HG02610 (cell line): ENCODE data around the gene DGKK.
"Not testable (repeated sequence)": the region's sequence is repeated elsewhere in the genome, so short reads cannot be mapped to it uniquely, and the experiment has no call there.

Source experiments
- ATAC-seq: cut with Tn5 transposase; IDR thresholded peaks from one replicate; pipeline ENCODE4 v1.9.1; 2021; ENCODE audit warnings: mild to moderate bottlenecking, moderate library complexity; ENCODE audit not compliant: unreplicated experiment

Gene DGKK

GRCh38 chrX:50432829-50433289 lies 37.8 kb downstream of the DGKK start:
- no peak for ATAC-seq

DNA sequence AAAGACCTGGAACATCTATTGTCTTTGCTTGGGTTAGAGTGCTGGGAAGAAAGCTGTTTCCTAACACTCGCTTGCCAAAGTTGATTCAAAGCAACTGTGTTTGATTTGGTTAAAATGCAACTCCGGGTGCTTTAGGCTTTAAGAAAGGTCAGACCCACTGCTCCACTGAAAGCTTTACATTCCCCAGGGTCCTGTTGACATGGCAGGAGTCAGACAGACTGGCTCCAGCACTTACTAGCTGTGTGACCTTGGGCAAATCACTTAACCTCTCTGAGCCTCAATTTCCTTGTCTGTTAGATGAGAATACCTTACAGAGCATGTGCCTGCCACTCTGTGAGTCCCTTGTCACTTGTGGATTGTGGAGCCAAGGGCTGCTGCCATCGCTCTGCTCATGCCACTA lies 39.0 kb downstream of the DGKK start:
- ATAC-seq, result no peak

DNA sequence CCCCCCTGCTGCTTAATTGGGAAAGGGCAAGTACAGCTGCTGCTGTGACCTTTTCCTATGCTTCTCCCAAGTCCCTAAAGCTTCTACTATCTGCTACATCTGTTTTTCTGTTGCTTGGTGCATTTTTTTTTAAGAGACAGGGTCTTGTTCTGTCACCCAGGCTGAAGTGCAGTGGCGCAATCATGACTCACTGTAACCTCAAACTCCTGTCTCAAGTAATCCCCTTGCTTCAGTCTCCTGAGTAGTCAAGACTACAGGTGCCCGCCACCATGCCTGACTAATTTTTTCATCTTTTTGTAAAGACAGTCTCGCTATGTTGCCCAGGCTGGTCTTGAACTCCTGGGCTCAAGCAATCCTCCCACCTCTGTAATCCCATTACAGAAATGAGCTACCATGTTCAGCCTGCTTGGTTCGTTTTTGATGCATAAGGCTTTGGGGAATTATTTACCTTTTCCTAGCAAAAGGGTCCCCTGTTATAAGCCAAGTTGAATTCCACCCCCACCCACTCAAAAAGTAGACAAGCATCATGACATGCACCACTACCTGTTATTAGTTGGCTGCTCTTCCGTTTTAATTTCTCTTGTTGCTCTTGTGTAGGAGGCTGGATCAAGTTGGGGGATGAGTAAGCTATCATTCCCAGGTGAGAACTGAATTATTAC lies 39.6 kb downstream of the DGKK start:
- no peak for ATAC-seq

GRCh38 chrX:50428174-50428573 lies 42.5 kb downstream of the DGKK start:
- ATAC-seq, result no peak

DNA sequence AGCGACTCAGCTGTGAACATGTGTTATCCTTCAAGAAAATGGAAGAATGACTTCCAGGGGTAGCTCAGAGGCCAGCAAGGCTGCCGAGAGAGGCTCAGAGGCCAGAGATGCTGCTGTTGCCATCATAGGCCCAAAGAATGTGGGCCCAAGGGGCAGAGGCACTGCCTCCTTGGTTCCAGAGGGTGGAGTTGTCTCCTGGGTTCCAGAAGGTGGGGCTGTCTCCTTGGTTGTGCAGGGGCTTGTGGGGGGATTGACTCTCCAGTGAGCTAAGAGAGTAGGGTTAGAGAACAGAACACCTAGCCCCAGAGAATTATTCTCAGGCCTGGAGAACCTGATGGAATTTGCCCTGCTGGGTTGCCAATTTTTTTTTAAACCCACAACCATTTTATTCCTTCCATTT lies 62.6 kb downstream of the DGKK start:
- ATAC-seq, result no peak

DNA sequence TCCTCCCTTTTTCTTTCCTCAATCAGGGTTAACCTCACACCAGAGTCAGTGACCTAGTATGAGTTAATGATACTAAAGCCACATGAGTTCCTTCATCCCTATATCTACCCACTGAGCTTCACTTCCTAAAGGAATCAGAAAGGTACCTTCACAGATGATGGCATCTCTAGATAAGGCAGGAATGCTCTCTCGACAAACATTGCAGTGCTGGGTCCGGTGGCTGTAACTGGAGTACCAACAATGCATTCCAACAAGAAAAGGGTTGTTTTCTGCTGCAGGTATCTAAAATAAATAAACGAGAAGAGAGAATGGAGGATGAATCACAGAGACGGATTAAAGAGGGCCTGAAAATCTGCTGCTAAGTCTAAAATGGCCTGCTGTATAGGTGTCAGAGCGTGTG lies 66.7 kb downstream of the DGKK start:
- no peak for ATAC-seq

DNA sequence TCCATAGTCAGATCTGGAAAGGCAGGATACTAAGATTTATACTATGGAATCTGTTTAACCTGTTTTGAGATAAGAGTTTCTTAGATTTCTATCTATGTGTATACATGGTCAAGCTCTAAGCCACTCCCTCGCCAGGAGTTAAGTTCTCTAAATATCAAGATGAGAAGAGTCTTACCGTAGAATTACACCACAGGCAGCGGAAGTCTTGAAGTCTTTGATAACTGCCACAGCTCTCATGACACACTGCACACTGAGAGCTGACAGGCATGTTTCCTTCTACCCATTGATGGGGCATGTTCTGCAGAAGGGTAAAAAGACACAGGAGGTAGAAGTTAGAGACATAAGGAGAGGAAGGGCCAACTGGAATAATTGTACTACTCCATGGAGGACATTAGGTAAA lies 67.7 kb downstream of the DGKK start:
- no peak for ATAC-seq

GRCh38 chrX:50393902-50394301 lies 76.7 kb downstream of the DGKK start:
- ATAC-seq, result no peak

GRCh38 chrX:50386520-50386919 lies 84.1 kb downstream of the DGKK start:
- no peak for ATAC-seq

DNA sequence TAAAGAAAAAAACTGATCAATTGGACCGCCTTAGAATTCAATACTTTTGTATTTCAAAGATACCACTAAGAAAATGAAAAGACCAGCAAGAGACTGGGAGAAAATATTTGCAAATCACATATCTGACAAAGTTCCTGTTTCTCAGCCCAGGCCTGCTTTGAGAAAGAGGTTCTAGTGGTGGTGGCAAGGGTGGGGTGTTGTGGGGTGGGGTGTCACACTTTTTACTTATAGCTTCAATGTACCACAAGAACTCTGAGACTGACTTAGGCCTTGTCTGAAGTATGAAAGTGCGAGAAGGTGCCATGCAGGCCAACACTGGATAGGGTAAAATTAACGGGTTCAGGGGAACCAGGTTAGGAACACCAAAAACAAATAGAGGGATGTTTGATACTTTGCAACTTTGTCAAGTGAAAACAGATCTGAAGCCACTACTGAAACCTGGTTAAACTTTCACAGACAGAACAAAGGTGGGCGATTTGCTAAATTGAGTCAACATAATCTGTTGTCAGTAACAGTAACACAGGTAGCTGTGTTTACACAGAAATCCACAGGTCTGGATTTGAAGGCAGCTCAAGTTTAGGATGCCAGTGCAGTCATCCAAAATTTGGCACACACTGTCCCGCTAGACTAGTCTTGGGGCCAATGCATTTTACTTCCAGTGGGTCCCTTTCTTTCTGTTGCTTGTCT lies 88.8 kb downstream of the DGKK start:
- ATAC-seq, result no peak

- ATAC-seq, result no peak
These were observed 95.0 kb downstream of the DGKK start for GRCh38 chrX:50375481-50376267.

- ATAC-seq, result no peak
These were observed 97.7 kb downstream of the DGKK start for GRCh38 chrX:50372966-50373365.

DNA sequence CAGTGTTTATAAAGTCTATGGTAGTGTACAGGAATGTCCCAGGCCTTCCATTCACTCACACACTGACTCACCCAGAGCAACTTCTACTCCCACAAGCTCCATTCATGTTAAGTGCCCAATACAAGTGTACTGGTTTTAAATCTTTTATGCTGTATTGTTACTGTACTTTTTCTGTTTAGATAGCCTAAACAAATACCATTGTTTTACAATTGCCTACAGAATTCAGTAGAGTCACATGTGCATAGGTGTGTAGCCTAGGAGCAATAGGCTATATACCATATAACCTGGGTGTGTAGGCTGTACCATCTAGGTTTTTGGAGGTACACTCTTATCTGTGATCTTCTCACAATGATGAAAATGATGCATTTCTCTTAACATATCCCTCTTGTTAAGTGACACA lies 126.7 kb downstream of the DGKK start:
- ATAC-seq, result no peak

DNA sequence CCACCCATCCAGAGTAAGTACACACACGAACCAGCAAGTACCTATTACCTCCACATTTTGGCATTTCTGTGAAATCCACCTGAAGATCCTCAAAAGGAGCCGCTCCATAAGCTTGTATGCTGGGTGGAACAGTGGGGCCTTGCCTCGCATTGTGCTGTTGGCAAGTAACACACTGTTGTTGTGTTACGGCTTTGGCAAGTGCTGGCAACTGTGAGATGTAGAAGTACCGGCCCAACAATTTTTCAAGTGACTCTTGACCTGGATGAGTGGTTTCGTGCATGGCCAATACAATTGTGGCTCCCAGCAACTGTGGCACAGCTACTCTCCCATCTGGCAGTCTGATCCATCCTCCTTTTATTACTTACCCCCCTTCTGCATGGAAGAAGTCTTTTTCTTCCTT lies 137.3 kb downstream of the DGKK start:
- ATAC-seq, result no peak

- ATAC-seq, result not testable (repeated sequence)
These were observed 138.0 kb downstream of the DGKK start for GRCh38 chrX:50332668-50333067.

- no peak for ATAC-seq
These were observed 143.4 kb downstream of the DGKK start for GRCh38 chrX:50327235-50327634.
